Small intestine (tissue), 16 donors: ENCODE data around the gene CDK12. TPM values are rescaled to one million over a fixed set of nuclear protein-coding genes. Genes with fewer than 3 reads are reported as not detected.
"Not testable (repeated sequence)": the region's sequence is repeated elsewhere in the genome, so short reads cannot be mapped to it uniquely, and the experiment has no call there.

Source experiments
- DNase-seq, 2 donors: peaks; one replicate each; pipeline versions ENCODE4 v3.0.0 to v3.0.0-alpha.2; 2013
- FAIRE-seq: peaks from 2 replicates; lab custom pipeline; 2012; peaks lifted over from hg19 to GRCh38; lab: Jason Lieb, UNC
- H3K27ac ChIP-seq, 3 donors: one replicate each; pipeline ENCODE4 v1.5.1; 2013; ENCODE audit warnings: low read length in 2 of 3, mild to moderate bottlenecking in 2 of 3, control low read depth in 1 of 3, inconsistent platforms in 1 of 3, low read depth in 1 of 3, moderate library complexity in 1 of 3
- H3K27me3 ChIP-seq, 3 donors: one replicate each; pipeline ENCODE4 v1.6.1; 2013; ENCODE audit warnings: low read length in 3 of 3, inconsistent platforms in 1 of 3; ENCODE audit not compliant: control insufficient read depth in 3 of 3, insufficient read depth in 3 of 3
- H3K36me3 ChIP-seq, 3 donors: one replicate each; pipeline ENCODE4 v1.6.1; 2013; ENCODE audit warnings: low read length in 3 of 3, inconsistent platforms in 1 of 3, low read depth in 1 of 3, mild to moderate bottlenecking in 1 of 3, moderate library complexity in 1 of 3; ENCODE audit not compliant: control insufficient read depth in 3 of 3, insufficient read depth in 2 of 3
- H3K4me1 ChIP-seq, 3 donors: one replicate each; pipeline ENCODE4 v1.6.1; 2013; ENCODE audit warnings: low read length in 2 of 3, inconsistent platforms in 1 of 3, low read depth in 1 of 3, mild to moderate bottlenecking in 1 of 3, moderate library complexity in 1 of 3; ENCODE audit not compliant: control insufficient read depth in 3 of 3, insufficient read depth in 2 of 3
- H3K4me3 ChIP-seq, 3 donors: one replicate each; pipeline ENCODE4 v1.5.1; 2013; ENCODE audit warnings: low read length in 3 of 3, control low read depth in 1 of 3, inconsistent platforms in 1 of 3, low read depth in 1 of 3, mild to moderate bottlenecking in 1 of 3, moderate library complexity in 1 of 3
- H3K9me3 ChIP-seq, 2 donors: one replicate each; pipeline ENCODE4 v1.6.1; 2013; ENCODE audit warnings: low read depth in 1 of 2, low read length in 1 of 2; ENCODE audit not compliant: control insufficient read depth in 2 of 2, insufficient read depth in 1 of 2
- WGBS, 3 donors: extraction: QIAGEN DNeasy Blood & Tissue Kit; methylation state at CpG; one replicate each; pipeline ENCODE4 v1.1.7; 2013; 5-methylcytosine and 5-hydroxymethylcytosine counted together
- long read RNA-seq, 10 donors: transcript quantifications; one replicate each; lab custom pipeline, GENCODE V29; 2026
- polyA plus RNA-seq, 4 donors: library from polyadenylated mRNA; stranded (reverse) in 3 of 4; unstranded in 1 of 4; fragments of 200-250 nt in 3 of 4; fragments of 120-200 nt in 1 of 4; gene quantifications; one replicate each; pipeline versions ENCODE4 v1.2.1 to v1.2.3, GENCODE V29; 2013
- donor health status: healthy with polysubstance abuse.
- donor health status: control.
- donor health status: control.
- donor health status: Bipolar disorder and iron deficiency.
- donor health status: healthy.

The CDK12 gene
- polyA plus RNA-seq: 10 to 100 TPM in 2 of 4 donors, 1 to 10 TPM in 2; 6.2 to 47.4 (median 11.3) TPM
- long read RNA-seq, donor 1: 0 reads
- long read RNA-seq, donor 2, full-length matches to known transcripts: 5 of 11 reads
- long read RNA-seq, donor 2, partial matches to known transcripts: 6 of 11 reads
- long read RNA-seq, donor 2, other reads (novel, unspliced or antisense): 0 of 11 reads
- long read RNA-seq, donor 3, transcript CDK12-208 (1 exons, 1,963 nt): major isoform, 9 of 12 reads
- long read RNA-seq, donor 3, partial matches to known transcripts: 0 of 12 reads
- long read RNA-seq, donor 3, other reads (novel, unspliced or antisense): 0 of 12 reads
- long read RNA-seq, donor 4: 0 reads
- long read RNA-seq, donor 5, partial matches to known transcripts: 0 of 4 reads
- long read RNA-seq, donor 5, other reads (novel, unspliced or antisense): 0 of 4 reads
- long read RNA-seq, donor 6, partial matches to known transcripts: 36 of 41 reads
- long read RNA-seq, donor 6, other reads (novel, unspliced or antisense): 0 of 41 reads
- long read RNA-seq, donor 7, transcript CDK12-208 (1 exons, 1,963 nt): major isoform, 6 of 14 reads
- long read RNA-seq, donor 7, partial matches to known transcripts: 7 of 14 reads
- long read RNA-seq, donor 7, other reads (novel, unspliced or antisense): 0 of 14 reads
- long read RNA-seq, donor 8, partial matches to known transcripts: 0 of 3 reads
- long read RNA-seq, donor 8, other reads (novel, unspliced or antisense): 0 of 3 reads
- long read RNA-seq, donor 9, partial matches to known transcripts: 0 of 1 reads
- long read RNA-seq, donor 9, other reads (novel, unspliced or antisense): 0 of 1 reads
- long read RNA-seq, donor 10, transcript CDK12-208 (1 exons, 1,963 nt): major isoform, 10 of 17 reads
- long read RNA-seq, donor 10, partial matches to known transcripts: 7 of 17 reads
- long read RNA-seq, donor 10, other reads (novel, unspliced or antisense): 0 of 17 reads

DNA sequence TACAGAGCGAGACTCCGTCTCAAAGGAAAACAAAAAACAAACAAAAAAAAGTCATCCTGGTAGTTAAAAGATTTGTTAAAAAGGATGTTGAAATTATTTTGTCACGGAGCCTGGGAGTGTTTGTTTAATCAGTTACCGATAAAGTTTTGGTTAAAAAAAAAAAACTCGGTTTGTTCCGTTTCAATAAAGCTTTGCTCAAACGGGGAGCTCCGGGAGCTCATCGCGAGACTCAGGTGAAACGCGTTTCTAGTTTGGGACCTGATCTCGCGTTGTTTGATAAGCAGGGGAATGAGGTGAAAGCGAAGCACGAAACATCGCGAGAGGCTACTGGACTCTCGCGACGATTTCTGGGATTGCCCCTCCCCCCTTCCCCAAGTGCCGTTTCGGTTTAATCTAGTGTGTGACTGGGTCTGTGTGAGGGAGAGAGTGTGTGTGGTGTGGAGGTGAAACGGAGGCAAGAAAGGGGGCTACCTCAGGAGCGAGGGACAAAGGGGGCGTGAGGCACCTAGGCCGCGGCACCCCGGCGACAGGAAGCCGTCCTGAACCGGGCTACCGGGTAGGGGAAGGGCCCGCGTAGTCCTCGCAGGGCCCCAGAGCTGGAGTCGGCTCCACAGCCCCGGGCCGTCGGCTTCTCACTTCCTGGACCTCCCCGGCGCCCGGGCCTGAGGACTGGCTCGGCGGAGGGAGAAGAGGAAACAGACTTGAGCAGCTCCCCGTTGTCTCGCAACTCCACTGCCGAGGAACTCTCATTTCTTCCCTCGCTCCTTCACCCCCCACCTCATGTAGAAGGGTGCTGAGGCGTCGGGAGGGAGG, at the start of gene CDK12:
Gene CDK12, plus strand, starts transcription at position 374 of the 813 bp plus-strand sequence. CDS start 586 bp downstream, outside the sequence.
- WGBS, 3 donors: 1 to 2% (median 2%) methylated on average over 38 to 51 of the region's 51 CpGs
- Histone ChIP-seq H3K27ac (peak within 1 kb of the TSS; percentile 96 to 98 (median 98)), H3K4me1 (no peaks in the 10 kb centered on the region), H3K9me3 (no peaks in the 10 kb centered on the region), H3K36me3 (peaks cover 0 to 4% (median 0%) of the 10 kb centered on the region in 3 donors), H3K4me3 (peak within 1 kb of the TSS; percentile 85 to 89 (median 85)), H3K27me3 (no peaks in the 10 kb centered on the region)
- DNase-seq (peak; percentile 99), FAIRE-seq (no peak)

GRCh38 chr17:39416141-39416540, 45.1 kb upstream of the CDK12 start:
- no peaks in the 10 kb centered on the region for H3K27me3 ChIP-seq
- H3K9me3 ChIP-seq: no peaks in the 10 kb centered on the region
- DNase-seq (no peak), FAIRE-seq (no peak)
- WGBS, 3 donors: 86 to 92% (median 86%) methylated on average over 1 of the region's 1 CpG
- peaks cover 8 to 71% (median 19%) of the 10 kb centered on the region in 3 donors for H3K36me3 ChIP-seq
- no peaks in the 10 kb centered on the region for H3K4me1 ChIP-seq
- H3K27ac ChIP-seq: no peak overlapping the region
- H3K4me3 ChIP-seq: no peak overlapping the region

- FAIRE-seq (no peak), DNase-seq (no peak)
- Histone ChIP-seq H3K4me1 (no peaks in the 10 kb centered on the region), H3K36me3 (peaks cover 6 to 83% (median 14%) of the 10 kb centered on the region in 3 donors), H3K4me3 (no peak overlapping the region), H3K9me3 (no peaks in the 10 kb centered on the region), H3K27ac (no peak overlapping the region), H3K27me3 (no peaks in the 10 kb centered on the region)
- 97 to 100% (median 99%) methylated on average over 4 of the region's 4 CpGs for WGBS, 3 donors
Measured at GRCh38 chr17:39429600-39429999, 31.7 kb upstream of the CDK12 start.

DNA sequence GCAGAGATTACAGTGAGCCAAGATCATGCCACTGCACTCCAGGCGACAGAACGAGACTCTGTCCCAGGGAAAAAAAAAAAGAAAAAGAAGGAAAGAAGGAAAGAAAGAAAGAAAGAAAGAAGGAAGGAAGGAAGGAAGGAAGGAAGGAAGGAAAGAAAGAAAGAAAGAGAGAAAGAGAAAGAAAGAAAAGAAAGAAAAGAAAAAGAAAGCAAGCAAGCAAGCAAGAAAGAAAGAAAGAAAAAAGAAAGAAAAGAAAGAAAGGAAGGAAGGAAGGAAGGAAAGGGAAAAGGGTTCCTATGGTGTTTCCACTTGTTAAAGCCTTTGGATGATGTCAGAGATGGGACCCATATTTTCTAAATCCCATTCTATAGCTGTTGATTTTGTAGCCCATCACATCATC, 21.4 kb upstream of the CDK12 start:
- H3K27ac ChIP-seq, H3K4me3 ChIP-seq, DNase-seq, FAIRE-seq, H3K9me3 ChIP-seq, H3K27me3 ChIP-seq, H3K4me1 ChIP-seq: not testable (repeated sequence)
- peaks cover 7 to 55% (median 26%) of the 10 kb centered on the region in 3 donors for H3K36me3 ChIP-seq
- 96 to 100% (median 97%) methylated on average over 2 of the region's 2 CpGs for WGBS, 3 donors

GRCh38 chr17:39443326-39443725, 18.0 kb upstream of the CDK12 start:
- Histone ChIP-seq H3K36me3 (peaks cover 7 to 61% (median 13%) of the 10 kb centered on the region in 3 donors), H3K4me1 (no peaks in the 10 kb centered on the region), H3K9me3 (no peaks in the 10 kb centered on the region), H3K27me3 (no peaks in the 10 kb centered on the region), H3K4me3 (no peak overlapping the region), H3K27ac (no peak overlapping the region)
- FAIRE-seq (no peak), DNase-seq (no peak)

DNA sequence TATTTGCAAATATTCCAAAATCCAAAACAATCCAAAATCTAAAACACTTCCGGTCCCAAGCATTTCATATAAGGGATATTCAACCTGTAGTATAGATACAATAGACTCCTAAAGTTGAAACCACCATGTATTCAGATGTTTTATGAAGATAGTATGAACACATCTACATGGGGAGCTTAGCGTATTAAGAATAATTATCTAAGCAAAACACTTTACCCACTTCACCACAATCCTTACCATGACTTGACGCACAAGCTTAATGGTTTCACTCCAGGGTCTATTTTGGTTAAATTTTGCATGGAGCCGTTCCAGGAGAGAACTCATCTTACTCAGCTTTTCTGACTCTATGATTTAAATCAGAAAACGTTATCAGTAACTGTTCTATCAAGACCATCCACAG, 13.7 kb upstream of the CDK12 start:
- Histone ChIP-seq H3K4me1 (peaks cover 0 to 6% (median 4%) of the 10 kb centered on the region in 3 donors), H3K27ac (no peak overlapping the region), H3K9me3 (no peaks in the 10 kb centered on the region), H3K4me3 (no peak overlapping the region), H3K27me3 (no peaks in the 10 kb centered on the region), H3K36me3 (peaks cover 3 to 45% (median 3%) of the 10 kb centered on the region in 3 donors)
- DNase-seq (no peak), FAIRE-seq (no peak)
- 86 to 89% (median 89%) methylated on average over 5 of the region's 5 CpGs for WGBS, 3 donors

GRCh38 chr17:39450051-39450450, 11.2 kb upstream of the CDK12 start:
- Histone ChIP-seq H3K27me3 (no peaks in the 10 kb centered on the region), H3K36me3 (peaks cover 0 to 32% (median 3%) of the 10 kb centered on the region in 3 donors), H3K4me3 (peak overlapping the region in 2 of 3 donors; percentile 90 to 98), H3K27ac (no peak overlapping the region), H3K9me3 (no peaks in the 10 kb centered on the region), H3K4me1 (peaks cover 0 to 19% (median 4%) of the 10 kb centered on the region in 3 donors)
- FAIRE-seq: no peak
- DNase-seq: peak in 1 of 2 donors; percentile 11
- 62 to 81% (median 66%) methylated on average over 13 of the region's 13 CpGs for WGBS, 3 donors
